UCSD-AML1 (cell line): ENCODE results near the gene SPINK14.

Source experiments
- DNase-seq: peaks from one replicate; lab custom pipeline; 2025; ENCODE audit not compliant: unreplicated experiment; lab: John Stamatoyannopoulos, UW

Gene SPINK14

GRCh38 chr5:148168246-148168645 is at the start of gene SPINK14:
TSS of gene SPINK14 (plus strand) at chr5:148168546. CDS start at chr5:148169733, 1,187 bp downstream.
- DNase-seq: no peak

- no peak for DNase-seq
These were observed 48.0 kb upstream of the SPINK14 start for GRCh38 chr5:148120317-148120716.

GRCh38 chr5:148125641-148126040 is 42.7 kb upstream of the SPINK14 start:
- no peak for DNase-seq

- DNase-seq: no peak
These were observed 33.0 kb upstream of the SPINK14 start for GRCh38 chr5:148135091-148136048.

GRCh38 chr5:148140846-148141245 is 27.5 kb upstream of the SPINK14 start:
- DNase-seq: no peak

- DNase-seq: no peak
These were observed 26.7 kb upstream of the SPINK14 start for GRCh38 chr5:148141645-148142044.

- no peak for DNase-seq
These were observed 22.4 kb upstream of the SPINK14 start for GRCh38 chr5:148145916-148146315.

GRCh38 chr5:148146487-148146886 is 21.9 kb upstream of the SPINK14 start:
- no peak for DNase-seq

GRCh38 chr5:148147415-148147814 is 20.9 kb upstream of the SPINK14 start:
- no peak for DNase-seq

- no peak for DNase-seq
These were observed 16.5 kb upstream of the SPINK14 start for GRCh38 chr5:148151872-148152271.

GRCh38 chr5:148152781-148153180 is 15.6 kb upstream of the SPINK14 start:
- DNase-seq: no peak

- no peak for DNase-seq
These were observed 11.7 kb upstream of the SPINK14 start for GRCh38 chr5:148156609-148157008.

- no peak for DNase-seq
These were observed 6.3 kb upstream of the SPINK14 start for GRCh38 chr5:148162038-148162437.

- no peak for DNase-seq
These were observed 5.0 kb upstream of the SPINK14 start for GRCh38 chr5:148163345-148163744.

- DNase-seq: no peak
These were observed 1.6 kb upstream of the SPINK14 start for GRCh38 chr5:148166550-148167283.

GRCh38 chr5:148172377-148172776 is 4.0 kb downstream of the SPINK14 start:
- no peak for DNase-seq

GRCh38 chr5:148176480-148176879 is 8.1 kb downstream of the SPINK14 start:
- no peak for DNase-seq

GRCh38 chr5:148177207-148177606 is 8.9 kb downstream of the SPINK14 start:
- DNase-seq: no peak

GRCh38 chr5:148179234-148179824 is 11.0 kb downstream of the SPINK14 start:
- no peak for DNase-seq

GRCh38 chr5:148186248-148187003 is 18.1 kb downstream of the SPINK14 start:
- no peak for DNase-seq

GRCh38 chr5:148191010-148191409 is 22.7 kb downstream of the SPINK14 start:
- DNase-seq: no peak
